ENCODE results near the gene CACNA1B. TPM values are rescaled to one million over a fixed set of nuclear protein-coding genes. Genes with fewer than 3 reads are reported as not detected.
A peak's percentile ranks its signal among the peaks of the same experiment; 100 is the strongest.

The CACNA1B gene
- total RNA-seq, 1 donor from 2014 or later: 84.4 TPM

- Mint-ChIP-seq H3K9me3 (ENCODE audit: unreplicated experiment) (peaks cover 12% of the 10 kb centered on the region), H3K27me3 (ENCODE audit: unreplicated experiment) (peaks cover 11% of the 10 kb centered on the region), H3K4me1 (ENCODE audit: low read depth, unreplicated experiment) (peaks cover 9% of the 10 kb centered on the region), H3K36me3 (ENCODE audit: unreplicated experiment) (peaks cover 8% of the 10 kb centered on the region), H3K4me3 (ENCODE audit: unreplicated experiment) (no peak overlapping the region), H3K27ac (ENCODE audit: unreplicated experiment) (no peak overlapping the region)
- DNase-seq: peak; percentile 72
- TF ChIP-seq CTCF (IDR thresholded peaks at IDR 0.05; ENCODE audit: partially characterized antibody, unreplicated experiment): peak; percentile 78
These were observed 144.6 kb downstream of the CACNA1B start for GRCh38 chr9:138022121-138022741.

GRCh38 chr9:138022756-138023393 is 145.3 kb downstream of the CACNA1B start:
- Mint-ChIP-seq H3K4me3 (ENCODE audit: unreplicated experiment) (no peak overlapping the region), H3K4me1 (ENCODE audit: low read depth, unreplicated experiment) (peaks cover 8% of the 10 kb centered on the region), H3K27me3 (ENCODE audit: unreplicated experiment) (peaks cover 9% of the 10 kb centered on the region), H3K9me3 (ENCODE audit: unreplicated experiment) (peaks cover 9% of the 10 kb centered on the region), H3K27ac (ENCODE audit: unreplicated experiment) (no peak overlapping the region), H3K36me3 (ENCODE audit: unreplicated experiment) (peaks cover 7% of the 10 kb centered on the region)
- TF ChIP-seq CTCF (IDR thresholded peaks at IDR 0.05; ENCODE audit: partially characterized antibody, unreplicated experiment): no peak
- DNase-seq: peak; percentile 80

GRCh38 chr9:138023394-138024124 is 146.0 kb downstream of the CACNA1B start:
- TF ChIP-seq CTCF (IDR thresholded peaks at IDR 0.05; ENCODE audit: partially characterized antibody, unreplicated experiment): no peak
- H3K27me3 Mint-ChIP-seq (ENCODE audit: unreplicated experiment): peaks cover 9% of the 10 kb centered on the region
- H3K9me3 Mint-ChIP-seq (ENCODE audit: unreplicated experiment): peaks cover 9% of the 10 kb centered on the region
- H3K4me3 Mint-ChIP-seq (ENCODE audit: unreplicated experiment): peak overlapping the region; percentile 61
- H3K4me1 Mint-ChIP-seq (ENCODE audit: low read depth, unreplicated experiment): peaks cover 8% of the 10 kb centered on the region
- H3K27ac Mint-ChIP-seq (ENCODE audit: unreplicated experiment): no peak overlapping the region
- H3K36me3 Mint-ChIP-seq (ENCODE audit: unreplicated experiment): peaks cover 13% of the 10 kb centered on the region
- DNase-seq: no peak

- H3K4me3 Mint-ChIP-seq (ENCODE audit: unreplicated experiment): peak overlapping the region; percentile 61
- peaks cover 8% of the 10 kb centered on the region for H3K4me1 Mint-ChIP-seq (ENCODE audit: low read depth, unreplicated experiment)
- peaks cover 9% of the 10 kb centered on the region for H3K27me3 Mint-ChIP-seq (ENCODE audit: unreplicated experiment)
- no peak for TF ChIP-seq CTCF (IDR thresholded peaks at IDR 0.05; ENCODE audit: partially characterized antibody, unreplicated experiment)
- DNase-seq: no peak
- peaks cover 14% of the 10 kb centered on the region for H3K36me3 Mint-ChIP-seq (ENCODE audit: unreplicated experiment)
- peaks cover 9% of the 10 kb centered on the region for H3K9me3 Mint-ChIP-seq (ENCODE audit: unreplicated experiment)
- no peak overlapping the region for H3K27ac Mint-ChIP-seq (ENCODE audit: unreplicated experiment)
These were observed 146.5 kb downstream of the CACNA1B start for GRCh38 chr9:138024131-138024530.

All from glutamatergic neuron (in vitro differentiated cells).